Measurements from ENCODE around the gene ACP2. TPM values are rescaled to one million over a fixed set of nuclear protein-coding genes. Genes with fewer than 3 reads are reported as not detected.

ACP2 gene, protein sequence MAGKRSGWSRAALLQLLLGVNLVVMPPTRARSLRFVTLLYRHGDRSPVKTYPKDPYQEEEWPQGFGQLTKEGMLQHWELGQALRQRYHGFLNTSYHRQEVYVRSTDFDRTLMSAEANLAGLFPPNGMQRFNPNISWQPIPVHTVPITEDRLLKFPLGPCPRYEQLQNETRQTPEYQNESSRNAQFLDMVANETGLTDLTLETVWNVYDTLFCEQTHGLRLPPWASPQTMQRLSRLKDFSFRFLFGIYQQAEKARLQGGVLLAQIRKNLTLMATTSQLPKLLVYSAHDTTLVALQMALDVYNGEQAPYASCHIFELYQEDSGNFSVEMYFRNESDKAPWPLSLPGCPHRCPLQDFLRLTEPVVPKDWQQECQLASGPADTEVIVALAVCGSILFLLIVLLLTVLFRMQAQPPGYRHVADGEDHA
- total RNA-seq (15.6 TPM), polyA plus RNA-seq (ENCODE audit: insufficient read depth in 1 of 8, insufficient read length in 8 of 8, low replicate concordance in 1 of 8) (10 to 100 TPM; 19.3 to 31.8 (median 28.4) TPM)
- long read RNA-seq, donor 1, partial matches to known transcripts = 0 of 5 reads
- long read RNA-seq, donor 1, other reads (novel, unspliced or antisense) = 0 of 5 reads
- long read RNA-seq, donor 2, partial matches to known transcripts = 0 of 1 reads
- long read RNA-seq, donor 2, other reads (novel, unspliced or antisense) = 0 of 1 reads
- long read RNA-seq, donor 3, partial matches to known transcripts = 0 of 4 reads
- long read RNA-seq, donor 3, other reads (novel, unspliced or antisense) = 0 of 4 reads
- long read RNA-seq, donor 4, partial matches to known transcripts = 0 of 2 reads
- long read RNA-seq, donor 4, other reads (novel, unspliced or antisense) = 0 of 2 reads
- long read RNA-seq, donor 5, transcript ACP2-201 (11 exons, 2,203 nt) = major isoform, 9 of 9 reads
- long read RNA-seq, donor 5, partial matches to known transcripts = 0 of 9 reads
- long read RNA-seq, donor 5, other reads (novel, unspliced or antisense) = 0 of 9 reads
- long read RNA-seq, donor 6, partial matches to known transcripts = 0 of 5 reads
- long read RNA-seq, donor 6, other reads (novel, unspliced or antisense) = 0 of 5 reads
- long read RNA-seq, donor 7, transcript ACP2-201 (11 exons, 2,203 nt) = major isoform, 5 of 6 reads
- long read RNA-seq, donor 7, partial matches to known transcripts = 0 of 6 reads
- long read RNA-seq, donor 7, other reads (novel, unspliced or antisense) = 0 of 6 reads
- long read RNA-seq, donor 8, partial matches to known transcripts = 0 of 3 reads
- long read RNA-seq, donor 8, other reads (novel, unspliced or antisense) = 0 of 3 reads
- long read RNA-seq, donor 9, partial matches to known transcripts = 20 of 21 reads
- long read RNA-seq, donor 9, other reads (novel, unspliced or antisense) = 0 of 21 reads
- long read RNA-seq, donor 10, transcript ACP2-201 (11 exons, 2,203 nt) = major isoform, 7 of 9 reads
- long read RNA-seq, donor 10, partial matches to known transcripts = 0 of 9 reads
- long read RNA-seq, donor 10, other reads (novel, unspliced or antisense) = 0 of 9 reads
- long read RNA-seq, donor 11, partial matches to known transcripts = 0 of 4 reads
- long read RNA-seq, donor 11, other reads (novel, unspliced or antisense) = 0 of 4 reads

GRCh38 chr11:47248664-47249377, at the start of gene ACP2:
TSS of gene ACP2 (minus strand) at chr11:47248814. CDS start at chr11:47248789, 25 bp downstream.
- no peaks in the 10 kb centered on the region for H3K27me3 ChIP-seq (ENCODE audit: control insufficient read depth, insufficient read depth, low read length)
- H3K27ac ChIP-seq (ENCODE audit: low read length) = peak within 1 kb of the TSS; percentile 73
- H3K4me1 ChIP-seq (ENCODE audit: control insufficient read depth, insufficient read depth, low read length) = peaks cover 20% of the 10 kb centered on the region
- H3K9me3 ChIP-seq (replicated peaks; ENCODE audit: control insufficient read depth, low read depth, low read length) = no peaks in the 10 kb centered on the region
- under 1% methylated on average over 40 of the region's 45 CpGs for WGBS (ENCODE audit: insufficient coverage)
- H3K36me3 ChIP-seq (ENCODE audit: control insufficient read depth, insufficient read depth, low read length) = peaks cover 34% of the 10 kb centered on the region
- peak; percentile 93 for DNase-seq
- peak within 1 kb of the TSS; percentile 81 for H3K4me3 ChIP-seq (ENCODE audit: low read length)

DNA sequence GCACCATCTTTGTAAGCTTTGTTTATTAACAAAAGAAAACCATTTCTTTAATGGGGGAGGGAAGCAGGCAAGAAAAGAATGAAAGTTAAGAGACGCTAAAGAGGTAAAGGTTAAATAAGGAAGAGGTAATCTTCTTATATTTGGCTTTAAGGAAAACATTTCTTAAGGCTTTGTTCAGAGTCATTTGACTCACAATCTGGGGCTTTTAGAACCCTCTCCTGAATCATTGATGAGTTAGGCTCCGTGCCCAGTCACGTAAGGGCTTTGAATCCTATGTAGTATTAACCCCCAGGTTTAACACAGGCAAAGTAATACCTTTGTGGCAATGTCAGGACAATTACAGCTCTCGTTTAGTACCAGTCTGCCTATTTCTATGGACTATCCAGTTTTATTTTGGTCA, 47.4 kb upstream of the ACP2 start:
- H3K36me3 ChIP-seq (ENCODE audit: control insufficient read depth, insufficient read depth, low read length) = peaks cover 61% of the 10 kb centered on the region
- WGBS (ENCODE audit: insufficient coverage) = 93% methylated on average over 2 of the region's 4 CpGs

GRCh38 chr11:47295385-47295784, 46.8 kb upstream of the ACP2 start:
- Histone ChIP-seq H3K27ac (ENCODE audit: low read length) (no peak overlapping the region), H3K27me3 (ENCODE audit: control insufficient read depth, insufficient read depth, low read length) (no peaks in the 10 kb centered on the region), H3K4me1 (ENCODE audit: control insufficient read depth, insufficient read depth, low read length) (no peaks in the 10 kb centered on the region), H3K9me3 (replicated peaks; ENCODE audit: control insufficient read depth, low read depth, low read length) (peaks cover 14% of the 10 kb centered on the region), H3K4me3 (ENCODE audit: low read length) (no peak overlapping the region), H3K36me3 (ENCODE audit: control insufficient read depth, insufficient read depth, low read length) (peaks cover 68% of the 10 kb centered on the region)
- no peak for DNase-seq
- WGBS (ENCODE audit: insufficient coverage) = 100% methylated on average over 1 of the region's 5 CpGs

More for the DNA sequence above, 47.4 kb upstream of the ACP2 start:
- no peaks in the 10 kb centered on the region for H3K27me3 ChIP-seq (ENCODE audit: control insufficient read depth, insufficient read depth, low read length)
- peaks cover 14% of the 10 kb centered on the region for H3K9me3 ChIP-seq (replicated peaks; ENCODE audit: control insufficient read depth, low read depth, low read length)
- no peak overlapping the region for H3K27ac ChIP-seq (ENCODE audit: low read length)
- H3K4me3 ChIP-seq (ENCODE audit: low read length) = no peak overlapping the region
- no peak for DNase-seq
- no peaks in the 10 kb centered on the region for H3K4me1 ChIP-seq (ENCODE audit: control insufficient read depth, insufficient read depth, low read length)

- 95% methylated on average over 15 of the region's 15 CpGs for WGBS (ENCODE audit: insufficient coverage)
- no peak overlapping the region for H3K27ac ChIP-seq (ENCODE audit: low read length)
- no peaks in the 10 kb centered on the region for H3K9me3 ChIP-seq (replicated peaks; ENCODE audit: control insufficient read depth, low read depth, low read length)
- H3K4me3 ChIP-seq (ENCODE audit: low read length) = no peak overlapping the region
- no peaks in the 10 kb centered on the region for H3K4me1 ChIP-seq (ENCODE audit: control insufficient read depth, insufficient read depth, low read length)
- DNase-seq = no peak
- H3K27me3 ChIP-seq (ENCODE audit: control insufficient read depth, insufficient read depth, low read length) = no peaks in the 10 kb centered on the region
- peaks cover 87% of the 10 kb centered on the region for H3K36me3 ChIP-seq (ENCODE audit: control insufficient read depth, insufficient read depth, low read length)
These were observed 41.2 kb upstream of the ACP2 start for GRCh38 chr11:47289856-47290255.

DNA sequence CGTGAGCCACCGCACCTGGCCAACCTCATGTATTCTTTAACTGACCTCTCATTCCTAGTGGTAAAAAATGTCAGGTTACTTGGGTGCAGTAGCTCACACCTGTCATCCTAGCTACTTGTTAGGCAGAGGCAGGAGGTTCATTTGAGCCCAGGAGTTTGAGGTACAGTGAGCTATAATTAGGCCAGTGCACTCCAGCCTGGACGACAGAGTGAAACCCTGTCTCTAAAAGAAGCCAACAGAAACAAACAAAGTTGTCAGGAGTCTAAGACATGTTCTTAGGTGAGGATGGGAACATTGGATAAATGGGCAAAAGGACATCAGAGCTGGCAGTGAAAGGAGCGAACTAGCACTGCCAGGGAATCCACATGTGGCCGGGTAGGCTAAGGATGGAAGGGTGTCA, 39.5 kb upstream of the ACP2 start:
- 50% methylated on average over 1 of the region's 5 CpGs for WGBS (ENCODE audit: insufficient coverage)
- Histone ChIP-seq H3K4me1 (ENCODE audit: control insufficient read depth, insufficient read depth, low read length) (no peaks in the 10 kb centered on the region), H3K27me3 (ENCODE audit: control insufficient read depth, insufficient read depth, low read length) (no peaks in the 10 kb centered on the region), H3K36me3 (ENCODE audit: control insufficient read depth, insufficient read depth, low read length) (peaks cover 90% of the 10 kb centered on the region), H3K9me3 (replicated peaks; ENCODE audit: control insufficient read depth, low read depth, low read length) (no peaks in the 10 kb centered on the region), H3K27ac (ENCODE audit: low read length) (no peak overlapping the region), H3K4me3 (ENCODE audit: low read length) (no peak overlapping the region)
- no peak for DNase-seq

GRCh38 chr11:47285969-47286770, 37.6 kb upstream of the ACP2 start:
- WGBS (ENCODE audit: insufficient coverage) = 94% methylated on average over 13 of the region's 13 CpGs
- no peak overlapping the region for H3K4me3 ChIP-seq (ENCODE audit: low read length)

GRCh38 chr11:47284151-47284550, 35.5 kb upstream of the ACP2 start:
- Histone ChIP-seq H3K4me3 (ENCODE audit: low read length) (no peak overlapping the region), H3K36me3 (ENCODE audit: control insufficient read depth, insufficient read depth, low read length) (peaks cover 76% of the 10 kb centered on the region), H3K4me1 (ENCODE audit: control insufficient read depth, insufficient read depth, low read length) (no peaks in the 10 kb centered on the region), H3K27ac (ENCODE audit: low read length) (no peak overlapping the region), H3K27me3 (ENCODE audit: control insufficient read depth, insufficient read depth, low read length) (no peaks in the 10 kb centered on the region), H3K9me3 (replicated peaks; ENCODE audit: control insufficient read depth, low read depth, low read length) (no peaks in the 10 kb centered on the region)
- no peak for DNase-seq
- WGBS (ENCODE audit: insufficient coverage) = 100% methylated on average over 2 of the region's 4 CpGs

More at GRCh38 chr11:47285969-47286770, 37.6 kb upstream of the ACP2 start:
- Histone ChIP-seq H3K27me3 (ENCODE audit: control insufficient read depth, insufficient read depth, low read length) (no peaks in the 10 kb centered on the region), H3K36me3 (ENCODE audit: control insufficient read depth, insufficient read depth, low read length) (peaks cover 88% of the 10 kb centered on the region), H3K27ac (ENCODE audit: low read length) (no peak overlapping the region), H3K4me1 (ENCODE audit: control insufficient read depth, insufficient read depth, low read length) (no peaks in the 10 kb centered on the region), H3K9me3 (replicated peaks; ENCODE audit: control insufficient read depth, low read depth, low read length) (no peaks in the 10 kb centered on the region)
- DNase-seq = no peak

DNA sequence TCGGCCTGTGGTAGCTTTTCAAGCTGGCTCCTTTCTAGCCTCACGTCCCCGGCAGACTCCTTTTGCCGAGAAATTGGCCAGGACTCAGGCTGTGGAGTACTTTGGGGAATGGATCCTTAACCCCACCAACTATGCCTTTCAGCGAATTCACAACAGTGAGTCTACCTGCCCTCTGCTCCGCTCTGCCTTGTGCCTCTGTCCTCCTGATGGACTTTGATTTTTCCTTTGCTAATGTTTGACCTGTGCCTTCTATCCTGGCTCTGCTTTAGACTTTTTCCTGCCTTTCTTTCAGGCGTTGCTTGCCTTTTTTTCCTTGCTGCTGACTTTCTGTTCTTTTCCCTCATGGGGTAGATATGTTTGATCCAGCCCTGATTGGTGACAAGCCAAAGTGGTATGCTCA, 33.8 kb upstream of the ACP2 start:
- DNase-seq = no peak
- Histone ChIP-seq H3K27ac (ENCODE audit: low read length) (no peak overlapping the region), H3K4me1 (ENCODE audit: control insufficient read depth, insufficient read depth, low read length) (no peaks in the 10 kb centered on the region), H3K9me3 (replicated peaks; ENCODE audit: control insufficient read depth, low read depth, low read length) (no peaks in the 10 kb centered on the region), H3K4me3 (ENCODE audit: low read length) (no peak overlapping the region), H3K27me3 (ENCODE audit: control insufficient read depth, insufficient read depth, low read length) (no peaks in the 10 kb centered on the region), H3K36me3 (ENCODE audit: control insufficient read depth, insufficient read depth, low read length) (peaks cover 71% of the 10 kb centered on the region)
- WGBS (ENCODE audit: insufficient coverage) = 90% methylated on average over 7 of the region's 7 CpGs

Measured in muscle of leg (tissue), 16 donors.